Neuronal stem cell (in vitro differentiated cells): Measurements from ENCODE around the gene SRRM4.
A peak's percentile ranks its signal among the peaks of the same experiment; 100 is the strongest.

ENCODE experiments used
- DNase-seq: peaks from one replicate; pipeline ENCODE4 v3.0.0-alpha.2; 2013; ENCODE audit warnings: low spot score
- H2AFZ ChIP-seq: one replicate; pipeline ENCODE4 v1.6.1; 2013; ENCODE audit warnings: mild to moderate bottlenecking, low read length, inconsistent platforms
- H2AK5ac ChIP-seq: 2 replicates; pipeline ENCODE4 v1.6.1; 2013; ENCODE audit warnings: low read depth, mild to moderate bottlenecking, inconsistent platforms, low read length, moderate library complexity, mixed read lengths
- H2BK120ac ChIP-seq: 2 replicates; pipeline ENCODE4 v1.6.1; 2013; ENCODE audit warnings: low read depth, mild to moderate bottlenecking, inconsistent platforms, low read length, moderate library complexity, mixed read lengths
- H2BK12ac ChIP-seq: one replicate; pipeline ENCODE4 v1.6.1; 2013; ENCODE audit warnings: low read length, inconsistent platforms
- H2BK15ac ChIP-seq: 2 replicates; pipeline ENCODE4 v1.6.1; 2013; ENCODE audit warnings: mild to moderate bottlenecking, low read length, inconsistent platforms, mixed read lengths
- H2BK5ac ChIP-seq: one replicate; pipeline ENCODE4 v1.6.1; 2013; ENCODE audit warnings: inconsistent platforms, mild to moderate bottlenecking, low read length, moderate library complexity
- H3K14ac ChIP-seq: one replicate; pipeline ENCODE4 v1.6.1; 2013; ENCODE audit warnings: low read length, inconsistent platforms
- H3K18ac ChIP-seq: 2 replicates; pipeline ENCODE4 v1.6.1; 2013; ENCODE audit warnings: low read length, inconsistent platforms
- H3K23ac ChIP-seq: 2 replicates; pipeline ENCODE4 v1.6.1; 2013; ENCODE audit warnings: low read depth, mild to moderate bottlenecking, mixed read lengths, low read length, inconsistent platforms; ENCODE audit not compliant: poor library complexity
- H3K27ac ChIP-seq: replicated peaks from 3 replicates; pipeline ENCODE4 v1.5.1; 2013; ENCODE audit warnings: low read length, inconsistent platforms
- H3K27me3 ChIP-seq, 3 experiments: 2 replicates each; pipeline ENCODE4 v1.6.1; 2013; ENCODE audit warnings: low read length in 3 of 3, mild to moderate bottlenecking in 2 of 3, inconsistent platforms in 1 of 3, low read depth in 1 of 3, mixed read lengths in 1 of 3, moderate library complexity in 1 of 3; ENCODE audit not compliant: control insufficient read depth in 3 of 3, insufficient read depth in 3 of 3
- H3K36me3 ChIP-seq, 2 donors: replicated peaks in 1 of 2; 2 replicates each; pipeline ENCODE4 v1.6.1; 2013; ENCODE audit warnings: low read length in 2 of 2; ENCODE audit not compliant: control insufficient read depth in 2 of 2, insufficient read depth in 2 of 2
- H3K4ac ChIP-seq: 2 replicates; pipeline ENCODE4 v1.6.1; 2013; ENCODE audit warnings: inconsistent platforms, mild to moderate bottlenecking, low read length, moderate library complexity
- H3K4me1 ChIP-seq, 2 donors: 1 replicate in 1 of 2; 2 replicates in 1 of 2; pipeline ENCODE4 v1.6.1; 2013; ENCODE audit warnings: low read length in 2 of 2, low read depth in 1 of 2; ENCODE audit not compliant: control insufficient read depth in 2 of 2, insufficient read depth in 1 of 2
- H3K4me2 ChIP-seq: one replicate; pipeline ENCODE4 v1.6.1; 2013; ENCODE audit warnings: mild to moderate bottlenecking, low read length, inconsistent platforms; ENCODE audit not compliant: insufficient read depth, poor library complexity, severe bottlenecking
- H3K4me3 ChIP-seq, 2 donors: 2 replicates each; pipeline ENCODE4 v1.5.1; 2013; ENCODE audit warnings: low read length in 2 of 2, mild to moderate bottlenecking in 2 of 2, inconsistent platforms in 1 of 2, moderate library complexity in 1 of 2
- H3K79me1 ChIP-seq: one replicate; pipeline ENCODE4 v1.6.1; 2013; ENCODE audit warnings: low read depth, mild to moderate bottlenecking, inconsistent platforms, low read length, moderate library complexity
- H3K9ac ChIP-seq: one replicate; pipeline ENCODE4 v1.6.1; 2013; ENCODE audit warnings: mild to moderate bottlenecking, low read depth, low read length, inconsistent platforms; ENCODE audit not compliant: poor library complexity
- H3K9me3 ChIP-seq, 2 donors: replicated peaks in 1 of 2; 2 replicates each; pipeline versions ENCODE3 to v1.6.1; 2013; ENCODE audit warnings: low read length in 2 of 2, mild to moderate bottlenecking in 2 of 2, inconsistent platforms in 1 of 2, low read depth in 1 of 2, mixed read lengths in 1 of 2, moderate library complexity in 1 of 2; ENCODE audit not compliant: control insufficient read depth in 2 of 2, insufficient read depth in 1 of 2
- H4K8ac ChIP-seq: one replicate; pipeline ENCODE4 v1.6.1; 2013; ENCODE audit warnings: low read depth, mild to moderate bottlenecking, inconsistent platforms, low read length, moderate library complexity
- H4K91ac ChIP-seq: one replicate; pipeline ENCODE4 v1.6.1; 2013; ENCODE audit warnings: low read length, low read depth, mild to moderate bottlenecking, inconsistent platforms; ENCODE audit not compliant: poor library complexity
- WGBS, 2 donors: extraction: QIAGEN DNeasy Blood & Tissue Kit; methylation state at CpG; one replicate each; pipeline ENCODE4 v1.1.7; 2013; ENCODE audit warnings: missing lambda C conversion rate in 2 of 2, mixed read lengths in 1 of 2; ENCODE audit not compliant: insufficient read length in 2 of 2, insufficient replicate concordance in 1 of 2; ENCODE audit errors: extremely low coverage in 2 of 2; 5-methylcytosine and 5-hydroxymethylcytosine counted together

The SRRM4 gene

DNA sequence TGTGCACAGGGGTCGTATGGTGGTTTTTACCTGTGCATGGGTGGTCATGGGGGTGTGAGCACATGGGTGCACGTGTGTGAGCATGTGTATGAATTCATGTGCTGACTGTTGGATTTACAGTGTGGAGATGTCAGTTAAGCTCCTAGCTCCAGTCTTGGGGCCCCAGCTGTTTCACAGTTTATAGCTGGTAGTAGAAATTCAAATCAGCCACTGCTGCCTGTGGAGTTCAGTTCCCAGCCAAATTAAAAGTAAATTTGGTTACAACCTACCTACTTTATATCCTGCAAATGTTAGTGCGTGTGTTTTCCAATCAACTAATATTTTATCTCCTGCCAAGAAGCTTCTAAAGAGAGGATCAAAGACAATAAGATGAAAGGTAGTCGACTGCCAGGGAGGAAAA lies 141.4 kb downstream of the SRRM4 start:
- H3K27ac ChIP-seq = no peak overlapping the region

DNA sequence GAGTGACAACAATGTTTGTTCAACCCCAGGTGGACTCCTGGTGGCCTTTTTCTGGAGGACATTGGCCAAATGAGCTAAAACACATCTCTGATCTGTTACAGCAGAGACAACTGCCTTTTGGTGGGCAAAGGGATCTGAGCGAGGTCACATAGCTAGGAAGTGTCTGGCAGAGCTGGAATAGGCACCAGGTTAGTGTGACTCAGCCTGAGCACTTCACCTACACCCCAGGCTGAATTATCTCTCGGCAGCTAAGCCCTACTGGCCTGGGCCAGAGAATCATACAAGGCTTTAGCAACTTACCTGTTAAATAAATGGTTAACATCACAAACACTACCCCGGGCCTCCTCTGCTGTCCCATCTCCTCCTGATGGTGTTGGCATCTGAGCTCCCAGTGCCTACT lies 147.2 kb downstream of the SRRM4 start:
- DNase-seq = no peak
- Histone ChIP-seq H3K4ac (no peak overlapping the region), H4K91ac (no peak overlapping the region), H3K79me1 (no peaks in the 10 kb centered on the region), H3K4me3 (no peak overlapping the region), H4K8ac (no peak overlapping the region), H2BK12ac (no peak overlapping the region), H2BK15ac (no peak overlapping the region), H3K23ac (no peak overlapping the region), H3K9me3 (peaks cover 0 to 9% of the 10 kb centered on the region in 2 donors), H3K36me3 (no peaks in the 10 kb centered on the region), H2AFZ (no peak overlapping the region), H3K9ac (no peak overlapping the region), H3K4me1 (no peaks in the 10 kb centered on the region), H3K4me2 (no peak overlapping the region), H2BK120ac (no peak overlapping the region), H3K14ac (no peak overlapping the region), H3K27ac (no peak overlapping the region), H2AK5ac (no peak overlapping the region), H3K27me3 (no peaks in the 10 kb centered on the region), H2BK5ac (no peak overlapping the region), H3K18ac (peak overlapping the region; percentile 32)
- WGBS, 2 donors = no CpG with 5 or more reads among the region's 3 CpGs

More for the DNA sequence above, 141.4 kb downstream of the SRRM4 start:
- H3K4ac ChIP-seq = no peak overlapping the region
- H3K18ac ChIP-seq = no peak overlapping the region
- no peak overlapping the region for H4K8ac ChIP-seq
- H4K91ac ChIP-seq = no peak overlapping the region
- H2BK120ac ChIP-seq = no peak overlapping the region
- H2BK12ac ChIP-seq = no peak overlapping the region
- no CpG with 5 or more reads among the region's 4 CpGs for WGBS, 2 donors
- no peak overlapping the region for H3K4me2 ChIP-seq
- no peak overlapping the region for H2AFZ ChIP-seq
- H2AK5ac ChIP-seq = no peak overlapping the region
- H3K79me1 ChIP-seq = no peaks in the 10 kb centered on the region
- H3K9ac ChIP-seq = no peak overlapping the region
- H3K9me3 ChIP-seq = no peaks in the 10 kb centered on the region
- no peaks in the 10 kb centered on the region for H3K4me1 ChIP-seq
- no peak overlapping the region for H2BK15ac ChIP-seq
- H3K4me3 ChIP-seq = no peak overlapping the region
- H3K27me3 ChIP-seq = no peaks in the 10 kb centered on the region
- DNase-seq = no peak
- no peak overlapping the region for H3K23ac ChIP-seq
- no peaks in the 10 kb centered on the region for H3K36me3 ChIP-seq
- no peak overlapping the region for H3K14ac ChIP-seq
- H2BK5ac ChIP-seq = no peak overlapping the region

DNA sequence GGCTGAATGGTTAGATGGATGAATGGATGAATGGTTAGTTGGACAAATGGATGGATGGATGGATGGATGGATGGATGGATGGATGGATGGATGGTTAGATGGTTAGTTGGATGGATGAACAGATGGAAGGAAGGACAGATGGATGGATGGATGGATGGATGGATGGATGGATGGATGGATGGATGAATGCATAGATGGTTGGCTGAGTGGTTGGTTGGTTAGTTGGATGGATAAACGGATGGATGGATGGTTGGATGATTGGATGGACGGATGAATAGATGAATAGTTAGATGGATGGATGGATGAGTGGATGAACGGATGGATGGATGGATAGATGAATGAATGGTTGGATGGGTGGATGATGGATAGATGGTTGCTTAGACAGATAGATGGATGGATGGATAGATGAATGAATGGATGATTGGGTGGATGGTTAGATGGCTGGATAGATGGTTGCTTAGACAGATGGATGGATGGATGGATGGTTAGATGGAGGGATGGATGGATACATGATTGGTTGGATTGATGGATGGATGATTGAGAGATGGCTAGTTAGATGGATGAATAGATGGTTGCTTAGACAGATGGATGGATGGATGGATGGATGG lies 148.6 kb downstream of the SRRM4 start:
- no peak overlapping the region for H2BK12ac ChIP-seq
- no peaks in the 10 kb centered on the region for H3K27me3 ChIP-seq
- no peak overlapping the region for H4K91ac ChIP-seq
- H3K36me3 ChIP-seq = no peaks in the 10 kb centered on the region
- H3K9me3 ChIP-seq = peaks cover 0 to 14% of the 10 kb centered on the region in 2 donors
- H2BK15ac ChIP-seq = no peak overlapping the region
- H3K4me1 ChIP-seq = no peaks in the 10 kb centered on the region
- 100% methylated on average over 3 of the region's 3 CpGs for WGBS, 2 donors
- H2BK5ac ChIP-seq = no peak overlapping the region
- H3K4me2 ChIP-seq = no peak overlapping the region
- DNase-seq = no peak
- no peak overlapping the region for H3K27ac ChIP-seq
- no peak overlapping the region for H3K9ac ChIP-seq
- no peak overlapping the region for H3K18ac ChIP-seq
- H2AFZ ChIP-seq = no peak overlapping the region
- no peak overlapping the region for H2BK120ac ChIP-seq
- H3K4me3 ChIP-seq = no peak overlapping the region
- no peak overlapping the region for H2AK5ac ChIP-seq
- no peaks in the 10 kb centered on the region for H3K79me1 ChIP-seq
- H3K4ac ChIP-seq = no peak overlapping the region
- H3K23ac ChIP-seq = no peak overlapping the region
- no peak overlapping the region for H4K8ac ChIP-seq
- no peak overlapping the region for H3K14ac ChIP-seq

DNA sequence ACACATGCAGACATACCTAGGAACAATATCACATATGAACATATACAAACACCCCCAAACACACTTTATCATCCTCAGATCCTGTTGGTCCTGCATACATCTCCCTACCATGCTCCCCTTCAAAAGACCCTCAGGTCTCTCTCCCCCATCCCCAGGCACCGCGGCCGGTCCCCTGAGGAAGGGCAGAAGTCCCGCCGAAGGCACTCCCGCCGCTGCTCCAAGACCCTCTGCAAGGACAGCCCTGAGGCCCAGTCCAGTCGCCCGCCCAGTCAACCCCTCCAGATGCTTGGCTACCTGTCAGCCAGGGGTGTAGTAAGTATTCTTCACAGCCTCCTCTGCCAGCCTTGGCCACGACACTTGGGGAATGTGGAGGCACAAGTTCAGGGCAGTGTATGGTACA lies 149.2 kb downstream of the SRRM4 start:
- H3K9me3 ChIP-seq = peaks cover 0 to 14% of the 10 kb centered on the region in 2 donors
- no peak overlapping the region for H3K18ac ChIP-seq
- no peak overlapping the region for H3K4me2 ChIP-seq
- H3K4me1 ChIP-seq = no peaks in the 10 kb centered on the region
- DNase-seq = no peak
- no peaks in the 10 kb centered on the region for H3K27me3 ChIP-seq
- no peak overlapping the region for H2BK5ac ChIP-seq
- H3K27ac ChIP-seq = no peak overlapping the region
- H3K79me1 ChIP-seq = no peaks in the 10 kb centered on the region
- H2AK5ac ChIP-seq = no peak overlapping the region
- peak overlapping the region; percentile 10 for H3K14ac ChIP-seq
- H3K36me3 ChIP-seq = no peaks in the 10 kb centered on the region
- no peak overlapping the region for H2BK12ac ChIP-seq
- no peak overlapping the region for H3K9ac ChIP-seq
- H3K4ac ChIP-seq = no peak overlapping the region
- H4K8ac ChIP-seq = no peak overlapping the region
- no peak overlapping the region for H4K91ac ChIP-seq
- H3K23ac ChIP-seq = no peak overlapping the region
- H2AFZ ChIP-seq = no peak overlapping the region
- H2BK15ac ChIP-seq = no peak overlapping the region
- no CpG with 5 or more reads among the region's 10 CpGs for WGBS, 2 donors
- H2BK120ac ChIP-seq = no peak overlapping the region
- H3K4me3 ChIP-seq = no peak overlapping the region
